Endothelial cell of umbilical vein (primary cell): ENCODE measurements around the gene CNKSR1. TPM values are rescaled to one million over a fixed set of nuclear protein-coding genes. Genes with fewer than 3 reads are reported as not detected.

Source experiments
- BruUV-seq: library from RNA; stranded (reverse); fragments of 400-500 nt; replicated peaks from 2 replicates; lab custom pipeline; 2021; lab: Mats Ljungman, UMichigan
- CTCF ChIA-PET: fragments of 300-600, 350-600 bp; sonication (Branson Sonifier 250); formaldehyde crosslinking; loops from one replicate; lab custom pipeline; 2021; ENCODE audit warnings: antibody characterized with exemption, inconsistent platforms; lab: Charles Lee
- POLR2A ChIA-PET: fragments of 300-600, 350-600 bp; sonication (Branson Sonifier 250); formaldehyde crosslinking; loops from one replicate; lab custom pipeline; 2021; ENCODE audit warnings: antibody characterized with exemption, inconsistent platforms; lab: Charles Lee
- DNase-seq: peaks from one replicate; pipeline ENCODE4 v3.0.0-alpha.2; 2011; ENCODE audit warnings: low read depth, low spot score
- FAIRE-seq: peaks from 2 replicates; lab custom pipeline; 2011; peaks lifted over from hg19 to GRCh38; lab: Jason Lieb, UNC
- H2AFZ ChIP-seq: 2 replicates; pipeline ENCODE4 v1.6.0; 2012; ENCODE audit warnings: low read depth, low read length, control low read depth, inconsistent platforms
- H3K27ac ChIP-seq: 2 replicates; pipeline ENCODE4 v1.5.1; 2011; ENCODE audit warnings: low read depth, mild to moderate bottlenecking, control low read depth, low read length, moderate library complexity; ENCODE audit not compliant: insufficient read depth
- H3K27me3 ChIP-seq, 2 experiments: 2 replicates each; pipeline versions ENCODE4 v1.6.0 to v1.6.1; 2011; ENCODE audit warnings: low read length in 2 of 2, mixed read lengths in 1 of 2; ENCODE audit not compliant: control insufficient read depth in 2 of 2, insufficient read depth in 2 of 2
- H3K36me3 ChIP-seq, 2 experiments: 2 replicates in 1 of 2; 3 replicates in 1 of 2; pipeline ENCODE4 v1.5.1; 2011; ENCODE audit warnings: low read length in 2 of 2, mild to moderate bottlenecking in 1 of 2, moderate library complexity in 1 of 2; ENCODE audit not compliant: control insufficient read depth in 2 of 2, insufficient read depth in 2 of 2; ENCODE audit errors: extremely low read depth in 1 of 2
- H3K4me1 ChIP-seq: 3 replicates; pipeline ENCODE4 v1.5.1; 2011; ENCODE audit warnings: mild to moderate bottlenecking, low read length; ENCODE audit not compliant: control insufficient read depth, insufficient read depth; ENCODE audit errors: extremely low read depth
- H3K4me2 ChIP-seq: 2 replicates; pipeline ENCODE4 v1.6.1; 2011; ENCODE audit warnings: low read length, control low read depth, mixed read lengths; ENCODE audit not compliant: insufficient read depth
- H3K4me3 ChIP-seq, 3 experiments: fragments of 200-600 bp in 1 of 3; sonication (generic), shearing (Covaris generic) in 1 of 3; replicated peaks in 1 of 3; 2 replicates each; pipeline ENCODE4 v1.5.1; 2011 to 2016; ENCODE audit warnings: control low read depth in 3 of 3, low read length in 3 of 3, mild to moderate bottlenecking in 2 of 3, inconsistent platforms in 1 of 3, low read depth in 1 of 3, moderate library complexity in 1 of 3; ENCODE audit not compliant: insufficient read depth in 1 of 3
- H3K79me2 ChIP-seq: 2 replicates; pipeline ENCODE4 v1.6.0; 2012; ENCODE audit warnings: low read length, inconsistent platforms; ENCODE audit not compliant: control insufficient read depth, insufficient read depth
- H3K9ac ChIP-seq: replicated peaks from 2 replicates; pipeline ENCODE3; 2011; ENCODE audit warnings: low read length, control low read depth; ENCODE audit not compliant: insufficient read depth; ENCODE audit errors: extremely low read depth
- H3K9me1 ChIP-seq: replicated peaks from 3 replicates; pipeline ENCODE4 v1.6.0; 2011; ENCODE audit warnings: mild to moderate bottlenecking, low read length; ENCODE audit not compliant: control insufficient read depth, insufficient read depth; ENCODE audit errors: extremely low read depth
- H3K9me3 ChIP-seq: replicated peaks from 2 replicates; pipeline ENCODE4 v1.5.1; 2012; ENCODE audit warnings: low read length, inconsistent platforms; ENCODE audit not compliant: control insufficient read depth, insufficient read depth
- H4K20me1 ChIP-seq: replicated peaks from 2 replicates; pipeline ENCODE3; 2011; ENCODE audit warnings: mild to moderate bottlenecking, low read length; ENCODE audit not compliant: control insufficient read depth, insufficient read depth; ENCODE audit errors: extremely low read depth
- EZH2 ChIP-seq: IDR thresholded peaks from 2 replicates; pipeline ENCODE4 v1.6.1; 2012; ENCODE audit warnings: borderline replicate concordance, low read depth, mild to moderate bottlenecking, moderate library complexity, low read length, inconsistent platforms; ENCODE audit not compliant: severe bottlenecking
- FOS ChIP-seq: IDR thresholded peaks from 2 replicates; pipeline ENCODE4 v1.6.1; 2011; ENCODE audit warnings: mild to moderate bottlenecking, low read length, moderate library complexity, borderline replicate concordance; ENCODE audit not compliant: insufficient read depth
- GATA2 ChIP-seq: IDR thresholded peaks from 2 replicates; pipeline ENCODE4 v1.7.0; 2011; ENCODE audit warnings: low read depth, mild to moderate bottlenecking, moderate library complexity, mixed read lengths, low read length; ENCODE audit not compliant: insufficient read length, insufficient read depth
- MYC ChIP-seq: IDR thresholded peaks from one replicate; pipeline ENCODE4 v1.6.1; 2011; ENCODE audit warnings: mild to moderate bottlenecking, low read depth, low read length
- POLR2A ChIP-seq: IDR thresholded peaks from 2 replicates; pipeline ENCODE4 v1.6.1; 2012; ENCODE audit warnings: low read depth, mild to moderate bottlenecking, control low read depth, low read length
- POLR2AphosphoS5 ChIP-seq: IDR thresholded peaks from 2 replicates; pipeline ENCODE4 v1.6.1; 2012; ENCODE audit warnings: low read depth, mild to moderate bottlenecking, control low read depth, low read length, moderate library complexity; ENCODE audit not compliant: insufficient read depth
- dilution Hi-C: fragments of 300-500 bp; cut with MboI; formaldehyde crosslinking; loops from one replicate; pipeline ENCODE4 v1.15.0; 2019; ENCODE audit warnings: low sequenced_read_pairs; ENCODE audit not compliant: extremely low pct_ligation_motif_present
- intact Hi-C: fragments of 100-400 bp; cut with micrococcal nuclease; formaldehyde crosslinking; loops from one replicate; pipeline ENCODE4 v1.10.0; 2022
- polyA plus RNA-seq, 4 experiments: library from polyadenylated mRNA; depleted of rRNA in 3 of 4; stranded (reverse) in 3 of 4; unstranded in 1 of 4; fragments of >200 nt; gene quantifications; 2 replicates each; pipeline versions ENCODE4 v1.2.1 to v1.2.3, GENCODE V29; 2011 to 2012; ENCODE audit warnings: missing spikeins in 1 of 4
- total RNA-seq: library from RNA; stranded (reverse); gene quantifications from 2 replicates; pipeline ENCODE4 v1.2.3, GENCODE V29; 2021

CNKSR1 gene
- total and polyA plus RNA-seq, 2 donors (not counting 3 experiments of a cell fraction or from before 2014, with no cell fraction given), result 0.22 TPM; not detected in 1

GRCh38 chr1:26158908-26159742, 18.2 kb upstream of the CNKSR1 start, which contains the start of gene FAM110D:
Gene FAM110D, plus strand, starts transcription at chr1:26159079. Its CDS starts 2,213 bp downstream, at chr1:26161292.
- CTCF ChIA-PET, result interaction anchor here (0.7 to 5.6 kb wide), 6 partner anchors 8 to 327 kb away, joined by 3 to 36 read pairs (median 4); partner anchors contain the start of genes C1orf232 and ZNF593
- dilution Hi-C loops (no loop called here), intact Hi-C loops (loop anchor here (10.0 kb wide), 1 partner anchor 254 kb away; the partner anchor contains the start of gene STMN1)
- FAIRE-seq (peak; percentile 82), DNase-seq (peak; percentile 49)
- Histone ChIP-seq H3K27me3 (no peaks in the 10 kb centered on the region), H3K9me3 (no peaks in the 10 kb centered on the region), H3K79me2 (no peaks in the 10 kb centered on the region), H3K27ac (no peak within 1 kb of the TSS), H3K9me1 (no peaks in the 10 kb centered on the region), H3K4me2 (peak within 1 kb of the TSS; percentile 16), H3K36me3 (peaks cover 0 to 4% of the 10 kb centered on the region in 2 experiments), H3K4me3 (peak within 1 kb of the TSS in 2 of 3 experiments; percentile 31 to 45), H3K9ac (peak within 1 kb of the TSS; percentile 33), H4K20me1 (no peaks in the 10 kb centered on the region), H2AFZ (peak within 1 kb of the TSS; percentile 26), H3K4me1 (peaks cover 54% of the 10 kb centered on the region)
- no peak for TF ChIP-seq MYC
- TF ChIP-seq GATA2, result no peak
- TF ChIP-seq POLR2A, result peak; percentile 54
- TF ChIP-seq POLR2AphosphoS5, result no peak
- POLR2A ChIA-PET, result no interaction called here
- TSS peak; percentile 21 for BruUV-seq

- no TSS peak for BruUV-seq
- H3K79me2 ChIP-seq, result no peaks in the 10 kb centered on the region
- H3K27me3 ChIP-seq, result no peaks in the 10 kb centered on the region
- H3K4me3 ChIP-seq, result peak overlapping the region in 2 of 3 experiments; percentile 31 to 45
- peak overlapping the region; percentile 16 for H3K4me2 ChIP-seq
- dilution Hi-C loops, result no loop called here
- POLR2A ChIA-PET, result no interaction called here
- H4K20me1 ChIP-seq, result no peaks in the 10 kb centered on the region
- FAIRE-seq (no peak), DNase-seq (no peak)
- H3K4me1 ChIP-seq, result peaks cover 52% of the 10 kb centered on the region
- intact Hi-C loops, result loop anchor here (2.0 to 10.0 kb wide), 2 partner anchors 55 to 255 kb away; partner anchors contain the start of gene STMN1
- peaks cover 0 to 4% of the 10 kb centered on the region in 2 experiments for H3K36me3 ChIP-seq
- no peaks in the 10 kb centered on the region for H3K9me1 ChIP-seq
- H3K9me3 ChIP-seq, result no peaks in the 10 kb centered on the region
- no peak overlapping the region for H2AFZ ChIP-seq
- no peak overlapping the region for H3K27ac ChIP-seq
- CTCF ChIA-PET, result interaction anchor here (1.6 to 2.5 kb wide), 2 partner anchors 15 to 57 kb away, joined by 3 to 8 read pairs; no protein-coding TSS in a partner anchor
- no peak overlapping the region for H3K9ac ChIP-seq
- TF ChIP-seq FOS (no peak), EZH2 (no peak), POLR2A (no peak)
These were observed 17.6 kb upstream of the CNKSR1 start for GRCh38 chr1:26159743-26160039.
